ENCODE results near the gene BRPF1. TPM values are rescaled to one million over a fixed set of nuclear protein-coding genes. Genes with fewer than 3 reads are reported as not detected.

Gene BRPF1
- total RNA-seq, 1 donor from 2014 or later: 27.1 TPM

GRCh38 chr3:9717563-9717962 is 14.0 kb upstream of the BRPF1 start:
- Mint-ChIP-seq H3K27me3 (ENCODE audit: low read depth) (peaks cover 31% of the 10 kb centered on the region), H3K4me3 (no peak overlapping the region)
- no peak for TF ChIP-seq CTCF (IDR thresholded peaks at IDR 0.05; ENCODE audit: unreplicated experiment)

GRCh38 chr3:9718118-9718517 is 13.4 kb upstream of the BRPF1 start:
- no peak overlapping the region for H3K27ac Mint-ChIP-seq
- no peaks in the 10 kb centered on the region for H3K9me3 Mint-ChIP-seq
- peaks cover 5% of the 10 kb centered on the region for H3K4me1 Mint-ChIP-seq
- H3K36me3 Mint-ChIP-seq: no peaks in the 10 kb centered on the region
- H3K4me3 Mint-ChIP-seq: no peak overlapping the region
- TF ChIP-seq CTCF (IDR thresholded peaks at IDR 0.05; ENCODE audit: unreplicated experiment): no peak
- H3K27me3 Mint-ChIP-seq (ENCODE audit: low read depth): peaks cover 33% of the 10 kb centered on the region
- DNase-seq (ENCODE audit: low spot score in 2 of 2, unreplicated experiment in 2 of 2): no peak

More at GRCh38 chr3:9717563-9717962, 14.0 kb upstream of the BRPF1 start:
- Mint-ChIP-seq H3K27ac (no peak overlapping the region), H3K36me3 (no peaks in the 10 kb centered on the region), H3K4me1 (peaks cover 5% of the 10 kb centered on the region), H3K9me3 (no peaks in the 10 kb centered on the region)
- DNase-seq (ENCODE audit: low spot score in 2 of 2, unreplicated experiment in 2 of 2): no peak

- Mint-ChIP-seq H3K9me3 (no peaks in the 10 kb centered on the region), H3K27me3 (ENCODE audit: low read depth) (peaks cover 37% of the 10 kb centered on the region), H3K4me1 (peaks cover under 1% of the 10 kb centered on the region), H3K36me3 (no peaks in the 10 kb centered on the region), H3K4me3 (no peak overlapping the region), H3K27ac (no peak overlapping the region)
- DNase-seq (ENCODE audit: low spot score in 2 of 2, unreplicated experiment in 2 of 2): no peak
- TF ChIP-seq CTCF (IDR thresholded peaks at IDR 0.05; ENCODE audit: unreplicated experiment): no peak
These were observed 10.4 kb upstream of the BRPF1 start for GRCh38 chr3:9721015-9721699.

GRCh38 chr3:9721700-9722060 is 9.9 kb upstream of the BRPF1 start:
- Mint-ChIP-seq H3K4me3 (no peak overlapping the region), H3K4me1 (no peaks in the 10 kb centered on the region), H3K9me3 (no peaks in the 10 kb centered on the region), H3K27me3 (ENCODE audit: low read depth) (peaks cover 37% of the 10 kb centered on the region), H3K27ac (no peak overlapping the region), H3K36me3 (no peaks in the 10 kb centered on the region)
- no peak for TF ChIP-seq CTCF (IDR thresholded peaks at IDR 0.05; ENCODE audit: unreplicated experiment)
- no peak for DNase-seq (ENCODE audit: low spot score in 2 of 2, unreplicated experiment in 2 of 2)

- Mint-ChIP-seq H3K27me3 (ENCODE audit: low read depth) (peaks cover 31% of the 10 kb centered on the region), H3K9me3 (no peaks in the 10 kb centered on the region)
- no peak for TF ChIP-seq CTCF (IDR thresholded peaks at IDR 0.05; ENCODE audit: unreplicated experiment)
These were observed 5.6 kb upstream of the BRPF1 start for GRCh38 chr3:9725775-9726515.

More at GRCh38 chr3:9725775-9726515, 5.6 kb upstream of the BRPF1 start:
- no peak for DNase-seq (ENCODE audit: low spot score in 2 of 2, unreplicated experiment in 2 of 2)
- Mint-ChIP-seq H3K27ac (no peak overlapping the region), H3K4me3 (no peak overlapping the region), H3K4me1 (peaks cover 10% of the 10 kb centered on the region), H3K36me3 (no peaks in the 10 kb centered on the region)
